Stimulated activated CD8-positive, alpha-beta memory T cell treated with anti-CD3 and anti-CD28 coated beads, Interleukin-7, amount 100 ng/mL, for 1 hour (primary cell): ENCODE measurements around the gene TBC1D21.

ENCODE experiments used
- DNase-seq, 2 donors: peaks; one replicate each; pipeline ENCODE4 v3.0.0-alpha.2; 2020; ENCODE audit warnings: low read depth in 2 of 2

Gene TBC1D21

GRCh38 chr15:73873456-73873855 is at the start of gene TBC1D21:
Gene TBC1D21 (plus strand): TSS chr15:73873564. CDS start chr15:73873710, 146 bp downstream.
- no peak for DNase-seq

GRCh38 chr15:73826711-73827251 is 46.6 kb upstream of the TBC1D21 start:
- DNase-seq = no peak

- DNase-seq = no peak
These were observed 43.8 kb upstream of the TBC1D21 start for GRCh38 chr15:73829523-73829922.

GRCh38 chr15:73832657-73833056 is 40.7 kb upstream of the TBC1D21 start:
- no peak for DNase-seq

- DNase-seq = no peak
These were observed 36.5 kb upstream of the TBC1D21 start for GRCh38 chr15:73836845-73837244.

- DNase-seq = no peak
These were observed 34.4 kb upstream of the TBC1D21 start for GRCh38 chr15:73838831-73839426.

GRCh38 chr15:73839699-73840377 is 33.5 kb upstream of the TBC1D21 start:
- no peak for DNase-seq

GRCh38 chr15:73840771-73841170 is 32.6 kb upstream of the TBC1D21 start:
- DNase-seq = no peak

GRCh38 chr15:73841756-73842725 is 31.3 kb upstream of the TBC1D21 start:
- DNase-seq = no peak

- DNase-seq = no peak
These were observed 29.6 kb upstream of the TBC1D21 start for GRCh38 chr15:73843787-73844186.

GRCh38 chr15:73844356-73844755 is 29.0 kb upstream of the TBC1D21 start:
- no peak for DNase-seq

- DNase-seq = no peak
These were observed 27.9 kb upstream of the TBC1D21 start for GRCh38 chr15:73845507-73845906.

GRCh38 chr15:73845907-73846306 is 27.5 kb upstream of the TBC1D21 start:
- DNase-seq = no peak

GRCh38 chr15:73849641-73850040 is 23.7 kb upstream of the TBC1D21 start:
- no peak for DNase-seq

- DNase-seq = no peak
These were observed 23.1 kb upstream of the TBC1D21 start for GRCh38 chr15:73850228-73850627.

- peak in 1 of 2 donors; percentile 5 for DNase-seq
These were observed 21.7 kb upstream of the TBC1D21 start for GRCh38 chr15:73851689-73852088.

GRCh38 chr15:73852507-73852906 is 20.9 kb upstream of the TBC1D21 start:
- no peak for DNase-seq

- no peak for DNase-seq
These were observed 19.1 kb upstream of the TBC1D21 start for GRCh38 chr15:73854265-73854664.

- DNase-seq = no peak
These were observed 16.7 kb upstream of the TBC1D21 start for GRCh38 chr15:73856458-73857192.

- no peak for DNase-seq
These were observed 16.0 kb upstream of the TBC1D21 start for GRCh38 chr15:73857193-73857920.

- no peak for DNase-seq
These were observed 15.3 kb upstream of the TBC1D21 start for GRCh38 chr15:73858062-73858461.
